GM13976 (cell line): ENCODE measurements around the gene INPPL1.

ENCODE experiments used
- DNase-seq: peaks from one replicate; pipeline ENCODE4 v3.0.0; 2012; ENCODE audit warnings: low spot score
- in situ Hi-C: fragments of 300-500 bp; cut with MboI; formaldehyde crosslinking; loops from one replicate; pipeline ENCODE4 v1.12.0; 2022; ENCODE audit warnings: low sequenced_read_pairs, mixed read lengths, inconsistent platforms; ENCODE audit not compliant: unreplicated experiment
- TF ChIP-seq, protein P1 (sequence below): IDR thresholded peaks from 2 replicates; pipeline ENCODE4 v1.5.1; 2012; ENCODE audit warnings: borderline replicate concordance, mild to moderate bottlenecking; ENCODE audit not compliant: insufficient read depth; ENCODE audit errors: extremely low read depth, missing control alignments, control extremely low read depth

The INPPL1 gene

DNA sequence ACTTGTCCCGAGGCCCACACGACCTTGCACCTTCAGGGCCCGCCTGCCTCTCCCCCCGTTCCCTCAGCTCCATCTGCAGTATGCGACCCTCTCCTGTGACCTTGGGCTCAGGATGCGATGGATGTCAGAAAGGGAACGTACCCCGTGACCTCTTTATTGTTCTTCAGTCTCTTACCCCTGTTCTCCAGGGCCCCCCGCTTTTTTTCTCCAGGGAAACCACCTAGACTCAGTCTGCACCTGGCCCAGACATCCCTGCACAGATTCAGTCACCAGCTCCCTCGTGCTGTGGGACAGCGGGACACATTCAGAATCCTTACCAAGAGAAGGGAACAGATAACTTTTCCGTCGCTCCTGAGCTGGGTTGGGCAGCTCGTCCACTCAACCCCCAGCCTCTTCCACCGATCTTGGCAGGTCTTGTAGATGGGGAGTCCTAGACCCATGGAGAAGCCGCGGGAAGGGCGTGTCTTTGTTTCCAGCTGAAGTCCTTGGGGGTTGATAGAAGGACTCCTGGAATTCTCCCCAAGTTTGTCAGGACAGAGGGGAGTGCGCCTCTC is 20.8 kb downstream of the INPPL1 start:
- in situ Hi-C loops, result no loop called here
- DNase-seq, result peak; percentile 36
- TF ChIP-seq, protein P1, sequence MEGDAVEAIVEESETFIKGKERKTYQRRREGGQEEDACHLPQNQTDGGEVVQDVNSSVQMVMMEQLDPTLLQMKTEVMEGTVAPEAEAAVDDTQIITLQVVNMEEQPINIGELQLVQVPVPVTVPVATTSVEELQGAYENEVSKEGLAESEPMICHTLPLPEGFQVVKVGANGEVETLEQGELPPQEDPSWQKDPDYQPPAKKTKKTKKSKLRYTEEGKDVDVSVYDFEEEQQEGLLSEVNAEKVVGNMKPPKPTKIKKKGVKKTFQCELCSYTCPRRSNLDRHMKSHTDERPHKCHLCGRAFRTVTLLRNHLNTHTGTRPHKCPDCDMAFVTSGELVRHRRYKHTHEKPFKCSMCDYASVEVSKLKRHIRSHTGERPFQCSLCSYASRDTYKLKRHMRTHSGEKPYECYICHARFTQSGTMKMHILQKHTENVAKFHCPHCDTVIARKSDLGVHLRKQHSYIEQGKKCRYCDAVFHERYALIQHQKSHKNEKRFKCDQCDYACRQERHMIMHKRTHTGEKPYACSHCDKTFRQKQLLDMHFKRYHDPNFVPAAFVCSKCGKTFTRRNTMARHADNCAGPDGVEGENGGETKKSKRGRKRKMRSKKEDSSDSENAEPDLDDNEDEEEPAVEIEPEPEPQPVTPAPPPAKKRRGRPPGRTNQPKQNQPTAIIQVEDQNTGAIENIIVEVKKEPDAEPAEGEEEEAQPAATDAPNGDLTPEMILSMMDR, result no peak

DNA sequence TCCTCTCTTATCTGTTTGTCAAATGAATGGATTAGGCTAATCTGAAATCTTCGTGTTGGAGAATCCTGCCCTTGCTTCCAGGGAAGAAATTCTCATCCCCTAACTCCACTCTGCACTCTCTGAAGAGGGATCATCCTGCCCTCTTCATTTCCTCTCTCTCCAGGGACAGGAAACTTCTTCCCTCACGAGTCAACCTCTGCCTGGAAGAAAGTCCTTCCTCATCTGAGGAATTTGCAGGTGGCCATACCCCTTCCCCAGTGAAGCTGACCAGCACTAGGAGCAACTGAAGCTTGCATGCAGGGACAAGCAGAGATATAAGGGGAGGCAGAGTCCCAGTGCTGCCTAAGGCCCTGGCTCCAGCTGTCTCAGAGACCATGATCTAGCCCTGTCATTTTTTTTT is 23.0 kb downstream of the INPPL1 start:
- DNase-seq, result no peak
- in situ Hi-C loops, result no loop called here
- TF ChIP-seq, protein P1, result no peak

DNA sequence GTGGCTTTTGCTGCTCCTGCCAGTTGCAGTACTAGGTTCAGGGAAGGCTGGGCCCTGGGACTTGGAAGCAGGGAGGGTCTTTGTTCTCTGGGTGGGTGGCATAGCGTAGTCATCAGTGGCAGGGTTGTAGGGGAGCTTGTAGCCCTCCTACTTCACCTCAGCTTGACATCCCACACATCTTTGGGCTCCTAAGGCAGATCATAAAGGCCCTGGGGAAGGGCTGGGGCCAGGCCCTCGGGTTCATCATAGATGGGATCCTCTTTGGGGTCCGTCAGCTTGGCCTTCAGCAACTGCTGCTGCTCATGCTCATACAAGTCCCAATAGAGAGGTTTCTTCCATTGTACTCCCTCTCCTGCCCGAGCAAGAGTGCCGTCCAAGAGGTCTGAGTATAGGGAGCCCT is 25.4 kb downstream of the INPPL1 start:
- in situ Hi-C loops, result no loop called here
- no peak for DNase-seq
- TF ChIP-seq, protein P1, result no peak

DNA sequence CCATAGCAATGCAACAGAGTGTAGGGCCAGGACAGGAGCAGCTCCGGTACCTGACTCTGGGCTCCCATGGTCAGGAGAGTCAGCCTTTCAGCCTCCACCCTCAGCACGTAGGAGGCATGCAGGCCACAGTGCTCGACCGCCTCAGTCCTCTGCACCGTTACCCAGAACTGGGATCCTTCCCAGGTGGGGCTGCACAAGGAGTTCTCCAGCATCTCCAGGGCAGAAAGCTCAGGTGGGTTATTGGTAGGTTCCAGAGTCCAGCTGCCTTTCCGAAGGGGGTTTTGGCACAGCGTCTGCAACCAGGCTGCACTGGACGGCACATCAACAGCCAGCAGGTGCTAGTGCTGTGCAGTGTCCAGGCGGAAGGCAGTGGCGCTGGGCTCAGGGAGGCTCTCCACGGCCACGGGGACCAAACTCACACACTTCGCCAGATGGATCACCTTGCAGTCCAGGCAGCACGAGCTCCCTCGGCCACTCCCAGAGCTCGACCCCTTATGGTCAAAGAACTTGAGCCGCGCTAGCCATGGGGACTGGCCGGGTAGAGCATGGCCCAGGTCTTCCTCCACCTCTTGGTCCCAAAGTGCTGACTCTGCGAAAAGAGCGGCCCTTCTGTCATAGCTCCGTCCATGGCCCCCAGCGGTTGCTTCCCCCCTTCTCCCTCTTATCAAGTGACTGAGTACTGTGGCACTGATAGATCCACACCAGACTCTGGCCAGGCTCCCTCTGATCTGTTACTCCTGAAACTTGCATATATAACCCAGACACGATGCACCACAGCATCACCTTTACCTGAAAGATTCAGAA is 26.3 kb downstream of the INPPL1 start:
- TF ChIP-seq, protein P1, result no peak
- no peak for DNase-seq
- in situ Hi-C loops, result no loop called here

DNA sequence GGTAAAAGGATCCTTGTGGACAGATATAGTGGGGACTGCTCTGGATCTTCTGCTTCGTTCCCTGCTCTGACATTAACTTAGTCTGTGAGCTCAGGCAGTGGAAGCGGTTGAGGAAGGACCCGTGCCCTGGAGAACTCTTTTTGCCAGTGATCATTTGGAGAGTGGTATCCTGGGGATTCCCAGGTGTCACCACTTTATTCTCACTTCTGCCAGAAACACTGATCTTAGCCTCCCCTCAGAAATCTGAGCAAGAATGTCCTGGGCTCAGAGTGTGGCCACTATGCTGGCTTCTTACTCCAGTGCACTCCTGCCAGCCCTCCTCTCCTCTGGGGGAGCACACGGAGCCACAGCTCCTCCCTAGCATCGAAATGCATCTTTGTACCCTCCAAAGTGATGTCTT is 27.0 kb downstream of the INPPL1 start:
- no peak for DNase-seq
- TF ChIP-seq, protein P1, result no peak
- in situ Hi-C loops, result no loop called here

DNA sequence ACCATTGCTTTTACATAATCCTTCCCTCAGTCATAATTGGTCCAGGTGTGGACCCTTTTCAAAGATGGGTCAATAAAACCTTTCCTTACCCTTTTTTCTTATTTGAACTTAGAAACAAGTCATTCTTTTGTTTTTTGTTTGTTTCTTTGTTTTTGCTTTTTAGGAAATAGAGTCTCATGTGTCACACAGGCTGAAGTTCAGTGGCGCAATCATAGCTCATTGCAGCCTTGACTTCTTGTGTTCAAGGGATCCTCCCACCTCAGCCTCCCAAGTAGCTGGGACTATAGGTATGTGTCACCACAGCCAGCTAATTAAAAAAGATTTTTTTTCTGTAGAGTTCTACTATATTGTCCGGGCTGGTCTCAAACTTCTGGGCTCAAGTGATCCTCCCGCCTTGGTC is 28.8 kb downstream of the INPPL1 start:
- TF ChIP-seq, protein P1, result no peak
- in situ Hi-C loops, result no loop called here

More for the DNA sequence above, 28.8 kb downstream of the INPPL1 start:
- DNase-seq, result no peak
